H9 (cell line): ENCODE data around the gene ANO6. TPM values are rescaled to one million over a fixed set of nuclear protein-coding genes. Genes with fewer than 3 reads are reported as not detected.

Experiments
- DNase-seq: peaks from one replicate; pipeline ENCODE4 v3.0.0-alpha.2; 2017
- H2AFZ ChIP-seq: one replicate; pipeline ENCODE4 v1.6.1; 2013; ENCODE audit warnings: mild to moderate bottlenecking, low read length, control low read depth, moderate library complexity
- H2AK5ac ChIP-seq: 2 replicates; pipeline ENCODE4 v1.6.1; 2013; ENCODE audit warnings: low read length, control low read depth, mixed read lengths; ENCODE audit not compliant: insufficient read length
- H2BK120ac ChIP-seq: one replicate; pipeline ENCODE4 v1.6.1; 2013; ENCODE audit warnings: low read depth, mild to moderate bottlenecking, low read length, control low read depth, inconsistent platforms; ENCODE audit not compliant: poor library complexity, severe bottlenecking
- H2BK12ac ChIP-seq: 2 replicates; pipeline ENCODE4 v1.6.1; 2013; ENCODE audit warnings: low read length, control low read depth, mixed read lengths, low read depth; ENCODE audit not compliant: insufficient read length
- H2BK15ac ChIP-seq: 2 replicates; pipeline ENCODE4 v1.6.1; 2013; ENCODE audit warnings: low read depth, low read length, control low read depth
- H2BK20ac ChIP-seq: one replicate; pipeline ENCODE4 v1.6.1; 2013; ENCODE audit warnings: low read depth, mild to moderate bottlenecking, low read length, control low read depth, inconsistent platforms; ENCODE audit not compliant: poor library complexity, severe bottlenecking
- H2BK5ac ChIP-seq: 2 replicates; pipeline ENCODE4 v1.6.1; 2013; ENCODE audit warnings: low read length, control low read depth, mixed read lengths; ENCODE audit not compliant: insufficient read length
- H3K14ac ChIP-seq: 2 replicates; pipeline ENCODE4 v1.6.1; 2013; ENCODE audit warnings: low read length, control low read depth; ENCODE audit not compliant: insufficient read depth
- H3K18ac ChIP-seq: 2 replicates; pipeline ENCODE4 v1.6.1; 2013; ENCODE audit warnings: low read depth, mild to moderate bottlenecking, mixed read lengths, low read length, control low read depth; ENCODE audit not compliant: insufficient read length
- H3K23ac ChIP-seq: 2 replicates; pipeline ENCODE4 v1.6.1; 2013; ENCODE audit warnings: low read length, control low read depth, mixed read lengths, low read depth; ENCODE audit not compliant: insufficient read length
- H3K23me2 ChIP-seq: 2 replicates; pipeline ENCODE4 v1.6.1; 2013; ENCODE audit warnings: low read depth, mild to moderate bottlenecking, mixed read lengths, low read length, control low read depth; ENCODE audit not compliant: insufficient read length, poor library complexity, severe bottlenecking
- H3K27ac ChIP-seq: 2 replicates; pipeline ENCODE4 v1.5.1; 2013; ENCODE audit warnings: low read length, control low read depth, mixed read lengths, low read depth; ENCODE audit not compliant: insufficient read length
- H3K27me3 ChIP-seq: 2 replicates; pipeline ENCODE4 v1.6.1; 2013; ENCODE audit warnings: low read length, control low read depth, inconsistent platforms; ENCODE audit not compliant: insufficient read depth
- H3K4ac ChIP-seq: 2 replicates; pipeline ENCODE4 v1.6.1; 2013; ENCODE audit warnings: low read depth, mild to moderate bottlenecking, control low read depth, inconsistent platforms, low read length, moderate library complexity
- H3K4me1 ChIP-seq: 2 replicates; pipeline ENCODE4 v1.6.1; 2013; ENCODE audit warnings: low read length, control low read depth, inconsistent platforms; ENCODE audit not compliant: insufficient read depth
- H3K4me2 ChIP-seq: 2 replicates; pipeline ENCODE4 v1.6.1; 2013; ENCODE audit warnings: low read length, control low read depth, mixed read lengths; ENCODE audit not compliant: insufficient read length, insufficient read depth
- H3K56ac ChIP-seq: 2 replicates; pipeline ENCODE4 v1.6.1; 2013; ENCODE audit warnings: low read depth, mild to moderate bottlenecking, mixed read lengths, low read length, control low read depth; ENCODE audit not compliant: insufficient read length
- H3K79me1 ChIP-seq: 2 replicates; pipeline ENCODE4 v1.6.1; 2013; ENCODE audit warnings: low read depth, mild to moderate bottlenecking, moderate library complexity, low read length, control low read depth, inconsistent platforms; ENCODE audit not compliant: insufficient read depth, poor library complexity, severe bottlenecking
- H3K79me2 ChIP-seq: 2 replicates; pipeline ENCODE4 v1.6.1; 2013; ENCODE audit warnings: low read length, control low read depth, inconsistent platforms; ENCODE audit not compliant: insufficient read depth
- H3K9ac ChIP-seq: 2 replicates; pipeline ENCODE4 v1.6.1; 2013; ENCODE audit warnings: low read length, control low read depth, mixed read lengths; ENCODE audit not compliant: insufficient read length; ENCODE audit errors: extremely low read depth
- H3K9me3 ChIP-seq: one replicate; pipeline ENCODE4 v1.6.1; 2013; ENCODE audit warnings: low read depth, low read length, inconsistent platforms; ENCODE audit not compliant: control insufficient read depth
- H3T11ph ChIP-seq: one replicate; pipeline ENCODE4 v1.6.1; 2013; ENCODE audit warnings: mild to moderate bottlenecking, low read length, control low read depth, inconsistent platforms
- H4K20me1 ChIP-seq: one replicate; pipeline ENCODE4 v1.6.1; 2013; ENCODE audit not compliant: control insufficient read depth, insufficient read length, insufficient read depth
- H4K5ac ChIP-seq: 2 replicates; pipeline ENCODE4 v1.6.1; 2013; ENCODE audit warnings: low read depth, mild to moderate bottlenecking, mixed read lengths, low read length, control low read depth; ENCODE audit not compliant: insufficient read length
- H4K8ac ChIP-seq: replicated peaks from 2 replicates; pipeline ENCODE4 v1.6.1; 2013; ENCODE audit warnings: low read length, control low read depth, mixed read lengths, low read depth; ENCODE audit not compliant: insufficient read length
- H4K91ac ChIP-seq: 2 replicates; pipeline ENCODE4 v1.6.1; 2013; ENCODE audit warnings: low read depth, mild to moderate bottlenecking, moderate library complexity, mixed read lengths, low read length, control low read depth; ENCODE audit not compliant: insufficient read length
- H3K27ac Mint-ChIP-seq, 3 experiments: 2 replicates in 2 of 3; 3 replicates in 1 of 3; pipeline ENCODE4 v1.8.0; 2020 to 2021; ENCODE audit warnings: mixed read lengths in 3 of 3, mild to moderate bottlenecking in 1 of 3, moderate library complexity in 1 of 3
- H3K27me3 Mint-ChIP-seq: 2 replicates; pipeline ENCODE4 v1.8.0; 2021; ENCODE audit warnings: low read depth, mild to moderate bottlenecking, moderate library complexity, mixed read lengths
- H3K36me3 Mint-ChIP-seq, 3 experiments: 2 replicates in 2 of 3; 3 replicates in 1 of 3; pipeline ENCODE4 v1.8.0; 2020 to 2021; ENCODE audit warnings: low read depth in 3 of 3, mixed read lengths in 3 of 3; ENCODE audit not compliant: insufficient read depth in 1 of 3
- H3K4me1 Mint-ChIP-seq, 2 experiments: 2 replicates each; pipeline ENCODE4 v1.8.0; 2020; ENCODE audit warnings: mixed read lengths in 2 of 2
- H3K4me3 Mint-ChIP-seq, 2 experiments: 2 replicates in 1 of 2; 3 replicates in 1 of 2; pipeline ENCODE4 v1.8.0; 2020 to 2021; ENCODE audit warnings: mild to moderate bottlenecking in 2 of 2, mixed read lengths in 2 of 2, moderate library complexity in 1 of 2
- H3K9me3 Mint-ChIP-seq, 2 experiments: 2 replicates in 1 of 2; 3 replicates in 1 of 2; pipeline ENCODE4 v1.8.0; 2020; ENCODE audit warnings: mild to moderate bottlenecking in 2 of 2, mixed read lengths in 2 of 2, moderate library complexity in 1 of 2
- WGBS: extraction: QIAGEN DNeasy Blood & Tissue Kit; methylation state at CpG from one replicate; pipeline ENCODE4 v1.1.7; 2013; ENCODE audit warnings: missing lambda C conversion rate, low lambda C conversion rate, mixed read lengths; ENCODE audit not compliant: insufficient read length; ENCODE audit errors: extremely low coverage; 5-methylcytosine and 5-hydroxymethylcytosine counted together
- total RNA-seq: library from RNA; stranded (reverse); gene quantifications from 2 replicates; pipeline ENCODE4 v1.2.1, GENCODE V29; 2021
- TF ChIP-seq, protein P1 (sequence below): fragments of 200-600 bp; sonication (generic); conservative IDR thresholded peaks from 3 replicates; pipeline ENCODE4 v1.8.0; 2021; ENCODE audit warnings: antibody characterized with exemption, mild to moderate bottlenecking

ANO6 gene
- total RNA-seq, 1 experiment from 2014 or later: 24.3 TPM

DNA sequence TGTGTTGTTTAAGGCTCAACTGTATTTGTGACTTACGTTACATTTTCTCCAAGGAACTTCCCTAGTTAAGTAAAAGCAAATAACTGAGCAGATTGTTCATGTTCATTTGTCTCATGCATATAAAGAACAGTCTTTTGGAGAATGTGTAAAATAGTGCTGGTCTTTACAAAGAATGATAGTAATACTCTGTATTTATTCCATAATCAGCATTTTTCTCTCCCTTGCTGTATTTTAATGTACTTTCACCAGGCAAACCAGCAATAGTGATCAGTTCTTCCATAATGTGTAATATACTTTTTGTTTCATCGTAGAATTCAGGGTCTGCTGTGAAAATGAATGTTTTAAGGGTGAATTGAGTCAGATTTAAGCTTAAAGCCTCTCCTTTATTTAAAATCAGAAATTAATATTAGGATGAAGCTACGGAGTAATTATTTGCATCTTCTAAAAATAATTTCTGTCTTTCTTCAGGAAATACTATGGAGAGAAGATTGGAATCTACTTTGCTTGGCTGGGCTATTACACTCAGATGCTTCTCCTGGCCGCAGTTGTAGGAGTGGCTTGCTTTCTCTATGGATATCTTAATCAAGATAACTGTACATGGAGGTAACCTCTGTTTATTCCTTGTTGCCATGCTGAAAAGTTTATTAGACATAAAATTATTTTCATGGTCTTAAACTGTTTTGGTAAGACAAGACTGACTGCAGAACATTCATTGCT, 141.1 kb downstream of the ANO6 start:
- H3K27ac Mint-ChIP-seq: no peak overlapping the region
- H3K4me1 ChIP-seq: peaks cover 6% of the 10 kb centered on the region
- H2BK15ac ChIP-seq: no peak overlapping the region
- no peaks in the 10 kb centered on the region for H3K79me1 ChIP-seq
- H2AFZ ChIP-seq: no peak overlapping the region
- H3K23me2 ChIP-seq: no peaks in the 10 kb centered on the region
- no peak overlapping the region for H3T11ph ChIP-seq
- no peak overlapping the region for H4K5ac ChIP-seq
- peaks cover 8 to 9% of the 10 kb centered on the region in 2 experiments for H3K9me3 Mint-ChIP-seq
- no peak overlapping the region for H3K18ac ChIP-seq
- peaks cover 3 to 9% of the 10 kb centered on the region in 2 experiments; a peak in 3 of 4 replicates for H3K4me1 Mint-ChIP-seq
- H3K4me3 Mint-ChIP-seq: no peak overlapping the region
- no peak overlapping the region for H2BK5ac ChIP-seq
- no peak overlapping the region for H3K14ac ChIP-seq
- no peak overlapping the region for H2AK5ac ChIP-seq
- no peak overlapping the region for H3K9ac ChIP-seq
- H3K27me3 ChIP-seq: no peaks in the 10 kb centered on the region
- no peak overlapping the region for H4K8ac ChIP-seq
- no peak overlapping the region for H2BK20ac ChIP-seq
- no peak overlapping the region for H3K27ac ChIP-seq
- no peaks in the 10 kb centered on the region for H3K9me3 ChIP-seq
- H3K56ac ChIP-seq: no peak overlapping the region
- H3K36me3 Mint-ChIP-seq: peaks cover 12 to 35% (median 27%) of the 10 kb centered on the region in 3 experiments
- no peak overlapping the region for H4K91ac ChIP-seq
- no peak for DNase-seq
- no peaks in the 10 kb centered on the region for H3K79me2 ChIP-seq
- H3K23ac ChIP-seq: no peak overlapping the region
- no peaks in the 10 kb centered on the region for H3K27me3 Mint-ChIP-seq
- TF ChIP-seq, protein P1, sequence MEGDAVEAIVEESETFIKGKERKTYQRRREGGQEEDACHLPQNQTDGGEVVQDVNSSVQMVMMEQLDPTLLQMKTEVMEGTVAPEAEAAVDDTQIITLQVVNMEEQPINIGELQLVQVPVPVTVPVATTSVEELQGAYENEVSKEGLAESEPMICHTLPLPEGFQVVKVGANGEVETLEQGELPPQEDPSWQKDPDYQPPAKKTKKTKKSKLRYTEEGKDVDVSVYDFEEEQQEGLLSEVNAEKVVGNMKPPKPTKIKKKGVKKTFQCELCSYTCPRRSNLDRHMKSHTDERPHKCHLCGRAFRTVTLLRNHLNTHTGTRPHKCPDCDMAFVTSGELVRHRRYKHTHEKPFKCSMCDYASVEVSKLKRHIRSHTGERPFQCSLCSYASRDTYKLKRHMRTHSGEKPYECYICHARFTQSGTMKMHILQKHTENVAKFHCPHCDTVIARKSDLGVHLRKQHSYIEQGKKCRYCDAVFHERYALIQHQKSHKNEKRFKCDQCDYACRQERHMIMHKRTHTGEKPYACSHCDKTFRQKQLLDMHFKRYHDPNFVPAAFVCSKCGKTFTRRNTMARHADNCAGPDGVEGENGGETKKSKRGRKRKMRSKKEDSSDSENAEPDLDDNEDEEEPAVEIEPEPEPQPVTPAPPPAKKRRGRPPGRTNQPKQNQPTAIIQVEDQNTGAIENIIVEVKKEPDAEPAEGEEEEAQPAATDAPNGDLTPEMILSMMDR: no peak
- no peak overlapping the region for H2BK12ac ChIP-seq
- H3K4ac ChIP-seq: no peak overlapping the region
- no peak overlapping the region for H3K4me2 ChIP-seq
- WGBS: no CpG with 5 or more reads among the region's 4 CpGs
- no peak overlapping the region for H2BK120ac ChIP-seq
- H4K20me1 ChIP-seq: no peaks in the 10 kb centered on the region
